HepG2 (cell line): ENCODE results near the gene KLKB1. TPM values are rescaled to one million over a fixed set of nuclear protein-coding genes. Genes with fewer than 3 reads are reported as not detected.
A peak's percentile ranks its signal among the peaks of the same experiment; 100 is the strongest.

Experiments used
- ARID4A ChIP-seq: sonication (generic); formaldehyde crosslinking; IDR thresholded peaks from 2 replicates; pipeline ENCODE4 v1.5.0; 2020; ENCODE audit warnings: mild to moderate bottlenecking, missing genetic modification reagents, borderline replicate concordance
- ELF1 ChIP-seq: sonication (generic); formaldehyde crosslinking; IDR thresholded peaks from 2 replicates; pipeline ENCODE4 v1.4.0; 2020; ENCODE audit warnings: missing genetic modification reagents
- GABPB1 ChIP-seq: IDR thresholded peaks from 2 replicates; pipeline ENCODE4 v1.6.1; 2016; ENCODE audit warnings: mild to moderate bottlenecking, missing genetic modification reagents, moderate library complexity, missing compliant biosample characterization
- NCOA1 ChIP-seq: sonication (generic); formaldehyde crosslinking; IDR thresholded peaks from 2 replicates; pipeline ENCODE4 v1.9.0; 2021; ENCODE audit warnings: missing genetic modification reagents
- NCOR1 ChIP-seq: fragments of 200-600 bp; sonication (generic); IDR thresholded peaks from 2 replicates; pipeline ENCODE4 v1.7.0; 2017; ENCODE audit warnings: antibody characterized with exemption, low read length, borderline replicate concordance
- PAX8 ChIP-seq: sonication (generic); formaldehyde crosslinking; IDR thresholded peaks from 2 replicates; pipeline ENCODE4 v1.8.0; 2022; ENCODE audit warnings: mild to moderate bottlenecking, missing genetic modification reagents, borderline replicate concordance
- PRMT3 ChIP-seq: sonication (generic); formaldehyde crosslinking; IDR thresholded peaks from 2 replicates; pipeline ENCODE4 v1.8.1; 2022; ENCODE audit warnings: low read depth, mild to moderate bottlenecking, moderate library complexity, missing genetic modification reagents, borderline replicate concordance
- RXRA ChIP-seq: sonication (generic); formaldehyde crosslinking; IDR thresholded peaks from 2 replicates; pipeline ENCODE4 v1.5.1; 2020; ENCODE audit warnings: missing genetic modification reagents
- SMAD9 ChIP-seq: sonication (generic); formaldehyde crosslinking; IDR thresholded peaks from 2 replicates; pipeline ENCODE4 v1.5.1; 2020; ENCODE audit warnings: mild to moderate bottlenecking, missing genetic modification reagents
- SOX13 ChIP-seq, 3 experiments: fragments of 450-650 bp in 1 of 3; sonication (generic) in 1 of 3; formaldehyde crosslinking in 1 of 3; IDR thresholded peaks in 2 of 3; conservative IDR thresholded peaks in 1 of 3; 2 replicates each; pipeline versions ENCODE4 v1.5.0 to v1.6.1; 2016 to 2020; ENCODE audit warnings: antibody characterized with exemption in 1 of 3, mild to moderate bottlenecking in 1 of 3, missing compliant biosample characterization in 1 of 3, missing genetic modification reagents in 1 of 3, moderate library complexity in 1 of 3
- TAF1 ChIP-seq: sonication (generic); formaldehyde crosslinking; IDR thresholded peaks from 2 replicates; pipeline ENCODE4 v1.4.0; 2020; ENCODE audit warnings: missing genetic modification reagents
- TCF7L2 ChIP-seq: IDR thresholded peaks from 2 replicates; pipeline ENCODE4 v1.6.1; 2011; ENCODE audit warnings: mild to moderate bottlenecking, low read depth, low read length, moderate library complexity
- THAP9 ChIP-seq: sonication (generic); formaldehyde crosslinking; IDR thresholded peaks from 2 replicates; pipeline ENCODE4; 2020; ENCODE audit warnings: missing genetic modification reagents, mild to moderate bottlenecking, borderline replicate concordance
- TOE1 ChIP-seq: sonication (generic); formaldehyde crosslinking; IDR thresholded peaks from 2 replicates; pipeline ENCODE4 v1.4.0; 2020; ENCODE audit warnings: mild to moderate bottlenecking, missing genetic modification reagents
- TSC22D2 ChIP-seq: sonication (generic); formaldehyde crosslinking; IDR thresholded peaks from 2 replicates; pipeline ENCODE4 v1.5.1; 2020; ENCODE audit warnings: missing genetic modification reagents, mild to moderate bottlenecking, borderline replicate concordance
- ZNF232 ChIP-seq: sonication (generic); formaldehyde crosslinking; IDR thresholded peaks from 2 replicates; pipeline ENCODE4 v1.4.0; 2020; ENCODE audit warnings: missing genetic modification reagents, borderline replicate concordance
- ZNF282 ChIP-seq: fragments of 450-650 bp; IDR thresholded peaks from 2 replicates; pipeline ENCODE4 v1.6.1; 2018; ENCODE audit not compliant: partially characterized antibody
- ZNF30 ChIP-seq: sonication (generic); formaldehyde crosslinking; IDR thresholded peaks from 2 replicates; pipeline ENCODE4 v1.5.0; 2020; ENCODE audit warnings: mild to moderate bottlenecking, missing genetic modification reagents
- ZNF326 ChIP-seq: sonication (generic); formaldehyde crosslinking; IDR thresholded peaks from 2 replicates; pipeline ENCODE4 v1.4.0; 2020; ENCODE audit warnings: missing genetic modification reagents, borderline replicate concordance
- ZNF382 ChIP-seq: sonication (generic); formaldehyde crosslinking; IDR thresholded peaks from 2 replicates; pipeline ENCODE4 v1.5.0; 2020; ENCODE audit warnings: missing genetic modification reagents, mild to moderate bottlenecking, borderline replicate concordance
- ZNF547 ChIP-seq: sonication (generic); formaldehyde crosslinking; IDR thresholded peaks from 2 replicates; pipeline ENCODE4 v1.5.1; 2020; ENCODE audit warnings: mild to moderate bottlenecking, missing genetic modification reagents
- ZNF766 ChIP-seq: sonication (generic); formaldehyde crosslinking; IDR thresholded peaks from 2 replicates; pipeline ENCODE4 v1.5.0; 2020; ENCODE audit warnings: missing genetic modification reagents, borderline replicate concordance
- polyA plus RNA-seq, 8 experiments: library from polyadenylated mRNA; depleted of rRNA in 3 of 8; stranded (reverse) in 7 of 8; unstranded in 1 of 8; fragments of >200 nt; fragmentation: Illumina TruSeq in 4 of 8; extraction: Trizol in 4 of 8; gene quantifications; 2 replicates each; pipeline versions ENCODE4 v1.2.1 to v1.2.3, GENCODE V29; 2011 to 2016; ENCODE audit warnings: low read depth in 4 of 8, missing spikeins in 1 of 8, mixed read lengths in 1 of 8; ENCODE audit not compliant: insufficient read depth in 1 of 8
- total RNA-seq, 5 experiments: library from RNA; depleted of rRNA; stranded (reverse); fragments of >200 nt; fragmentation: Illumina TruSeq; extraction: Trizol; gene quantifications; 2 replicates each; pipeline ENCODE4 v1.2.3, GENCODE V29; 2016; ENCODE audit warnings: low read depth in 1 of 5

KLKB1 gene
- total and polyA plus RNA-seq, 2 of the 13 experiments (the other 11 are each of a cell fraction or from before 2014, with no cell fraction given), result 0.26 to 0.49 TPM

DNA sequence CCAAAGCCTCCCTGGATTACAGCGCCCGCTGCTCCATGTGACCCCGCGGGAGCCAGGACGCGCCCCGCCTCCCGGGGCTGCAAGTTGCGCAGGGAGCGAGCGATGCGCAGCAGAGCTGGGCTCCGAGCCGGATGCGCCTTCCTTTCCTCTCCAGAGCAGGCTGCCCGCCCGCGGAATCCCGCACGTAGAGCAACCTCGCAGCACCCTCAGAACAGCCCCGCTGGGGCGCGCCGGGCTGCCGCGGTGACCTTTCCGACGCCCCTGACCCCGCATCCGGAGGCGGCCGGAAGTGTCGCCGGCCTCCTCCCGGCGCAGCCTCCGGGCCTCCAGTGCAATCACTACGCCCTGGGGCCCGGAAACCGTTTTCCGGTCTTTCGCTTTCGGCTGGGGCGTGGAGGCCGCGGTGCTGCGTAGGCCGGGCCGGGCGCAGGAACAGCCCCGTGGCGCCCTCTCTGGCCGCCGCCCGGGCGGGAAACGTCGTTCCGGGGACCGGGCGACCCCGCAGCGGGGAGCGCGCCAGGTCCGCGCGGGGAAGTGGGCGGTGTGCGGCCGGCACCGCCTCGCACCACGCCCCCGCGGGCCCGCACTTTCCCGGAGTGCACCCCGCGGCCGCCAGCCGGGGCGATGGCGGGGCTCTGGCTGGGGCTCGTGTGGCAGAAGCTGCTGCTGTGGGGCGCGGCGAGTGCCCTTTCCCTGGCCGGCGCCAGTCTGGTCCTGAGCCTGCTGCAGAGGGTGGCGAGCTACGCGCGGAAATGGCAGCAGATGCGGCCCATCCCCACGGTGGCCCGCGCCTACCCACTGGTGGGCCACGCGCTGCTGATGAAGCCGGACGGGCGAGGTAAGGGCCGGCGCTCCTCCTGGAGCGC, 35.9 kb upstream of the KLKB1 start, which contains the start of gene CYP4V2 (continued):
- TF ChIP-seq ZNF232 (CRISPR knock-in tag) (no peak), ZNF766 (CRISPR knock-in tag) (peak; percentile 77), TOE1 (CRISPR knock-in tag) (peak; percentile 33; the same call in 1 of the 2 replicates), THAP9 (CRISPR knock-in tag) (no peak), ZNF547 (no peak), SMAD9 (CRISPR knock-in tag) (no peak), ZNF326 (CRISPR knock-in tag) (no peak), PAX8 (CRISPR knock-in tag) (no peak), NCOR1 (no peak), TSC22D2 (CRISPR knock-in tag) (peak; percentile 30), RXRA (CRISPR knock-in tag) (no peak; the same call in none of the 2 replicates), NCOA1 (CRISPR knock-in tag) (no peak), ARID4A (CRISPR knock-in tag) (peak; percentile 88), PRMT3 (peak; percentile 77; the same call in 1 of the 2 replicates), SOX13 (IDR thresholded peaks at IDR 0.05) (no peak), SOX13 (CRISPR knock-in tag; conservative IDR thresholded peaks at IDR 0.05 in 1 of 2, IDR thresholded peaks at IDR 0.05 in 1 of 2) (peak in 1 of 2 experiments; percentile 37; a peak in 2 of 4 replicates), GABPB1 (CRISPR knock-in tag) (peak; percentile 95), ZNF382 (CRISPR knock-in tag) (no peak), ELF1 (CRISPR knock-in tag) (peak; percentile 76), TCF7L2 (no peak), ZNF30 (no peak), TAF1 (peak; percentile 72), ZNF282 (no peak)
